Measurements from ENCODE around the gene DPH6. TPM values are rescaled to one million over a fixed set of nuclear protein-coding genes. Genes with fewer than 3 reads are reported as not detected.
"Not testable (repeated sequence)": the region's sequence is repeated elsewhere in the genome, so short reads cannot be mapped to it uniquely, and the experiment has no call there.

The DPH6 gene, protein sequence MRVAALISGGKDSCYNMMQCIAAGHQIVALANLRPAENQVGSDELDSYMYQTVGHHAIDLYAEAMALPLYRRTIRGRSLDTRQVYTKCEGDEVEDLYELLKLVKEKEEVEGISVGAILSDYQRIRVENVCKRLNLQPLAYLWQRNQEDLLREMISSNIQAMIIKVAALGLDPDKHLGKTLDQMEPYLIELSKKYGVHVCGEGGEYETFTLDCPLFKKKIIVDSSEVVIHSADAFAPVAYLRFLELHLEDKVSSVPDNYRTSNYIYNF
- total RNA-seq (10 to 100 TPM; 11.9 to 42.0 (median 17.7) TPM), polyA plus RNA-seq (10 to 100 TPM in 1 of 3 donors, 1 to 10 TPM in 2; 5.0 to 11.5 (median 7.5) TPM)
- long read RNA-seq, donor 1, transcript DPH6-201 (9 exons, 2,099 nt), result major isoform, 7 of 8 reads
- long read RNA-seq, donor 1, partial matches to known transcripts, result 0 of 8 reads
- long read RNA-seq, donor 1, other reads (novel, unspliced or antisense), result 0 of 8 reads
- long read RNA-seq, donor 2, partial matches to known transcripts, result 0 of 4 reads
- long read RNA-seq, donor 2, other reads (novel, unspliced or antisense), result 0 of 4 reads
- long read RNA-seq, donor 3, partial matches to known transcripts, result 0 of 4 reads
- long read RNA-seq, donor 3, other reads (novel, unspliced or antisense), result 0 of 4 reads
- long read RNA-seq, donor 4, transcript DPH6-201 (9 exons, 2,099 nt), result major isoform, 5 of 11 reads
- long read RNA-seq, donor 4, partial matches to known transcripts, result 2 of 11 reads
- long read RNA-seq, donor 4, other reads (novel, unspliced or antisense), result 3 of 11 reads
- long read RNA-seq, donor 5, transcript DPH6-201 (9 exons, 2,099 nt), result major isoform, 6 of 11 reads
- long read RNA-seq, donor 5, partial matches to known transcripts, result 2 of 11 reads
- long read RNA-seq, donor 5, other reads (novel, unspliced or antisense), result 2 of 11 reads
- long read RNA-seq, donor 6, partial matches to known transcripts, result 2 of 12 reads
- long read RNA-seq, donor 6, other reads (novel, unspliced or antisense), result 2 of 12 reads
- long read RNA-seq, donor 7, partial matches to known transcripts, result 0 of 3 reads
- long read RNA-seq, donor 7, other reads (novel, unspliced or antisense), result 0 of 3 reads
- long read RNA-seq, donor 8, partial matches to known transcripts, result 0 of 8 reads
- long read RNA-seq, donor 8, other reads (novel, unspliced or antisense), result 0 of 8 reads
- long read RNA-seq, donor 9, transcript DPH6-201 (9 exons, 2,099 nt), result major isoform, 5 of 7 reads
- long read RNA-seq, donor 9, partial matches to known transcripts, result 0 of 7 reads
- long read RNA-seq, donor 9, other reads (novel, unspliced or antisense), result 0 of 7 reads
- long read RNA-seq, donor 10, partial matches to known transcripts, result 0 of 1 reads
- long read RNA-seq, donor 10, other reads (novel, unspliced or antisense), result 0 of 1 reads

DNA sequence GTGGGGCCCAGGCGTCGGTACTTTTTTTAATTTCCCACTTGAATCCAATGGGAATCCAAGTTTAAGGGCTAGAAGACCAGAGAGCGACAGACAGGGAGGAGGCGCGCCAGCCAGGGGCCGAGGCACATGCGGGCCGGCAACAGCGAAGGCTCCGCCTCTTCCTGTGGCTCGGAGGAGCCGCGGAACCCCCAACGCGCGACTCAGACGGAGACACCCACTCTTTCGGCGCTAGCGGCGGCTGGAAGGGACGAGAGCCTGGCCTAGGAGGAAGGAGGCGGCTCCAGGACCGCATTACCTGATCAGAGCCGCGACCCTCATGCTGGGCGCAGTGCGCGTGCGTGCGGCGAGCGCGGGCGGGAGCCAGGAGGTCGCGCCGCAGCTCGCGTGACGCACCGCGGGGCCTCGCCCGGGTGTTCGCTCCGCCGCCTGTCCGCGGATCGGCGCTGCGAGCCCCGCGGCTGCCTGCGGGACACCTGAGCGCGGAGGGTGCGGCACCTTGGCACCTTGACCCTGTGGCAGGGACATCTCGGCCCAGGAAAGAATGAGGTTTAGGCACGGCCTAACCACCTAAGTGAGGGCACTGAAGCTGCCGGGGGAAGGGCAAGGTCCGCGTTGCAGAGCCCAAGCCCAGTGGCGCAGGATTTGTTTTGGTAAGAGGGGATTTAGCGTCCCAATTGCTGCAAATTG is at the start of gene DPH6:
TSS of gene DPH6 (minus strand) at position 342 of the 687 bp plus-strand sequence. CDS start at position 318, 24 bp downstream.
- Histone ChIP-seq H3K4me1 (replicated peaks in 1 of 2) (peaks cover 9 to 14% of the 10 kb centered on the region in 2 donors), H3K27ac (peak within 1 kb of the TSS; percentile 61 to 99 (median 97)), H3K36me3 (replicated peaks in 1 of 2) (no peaks in the 10 kb centered on the region), H3K27me3 (no peaks in the 10 kb centered on the region), H3K4me3 (peak within 1 kb of the TSS; percentile 21 to 79 (median 58)), H3K9me3 (replicated peaks in 1 of 3) (peaks cover 0 to 2% (median 0%) of the 10 kb centered on the region in 3 donors)
- intact Hi-C loops (cut with DNase I), result no loop called here
- peak; percentile 75 to 79 for TF ChIP-seq POLR2A (IDR thresholded peaks at IDR 0.05)
- TF ChIP-seq, protein P1, sequence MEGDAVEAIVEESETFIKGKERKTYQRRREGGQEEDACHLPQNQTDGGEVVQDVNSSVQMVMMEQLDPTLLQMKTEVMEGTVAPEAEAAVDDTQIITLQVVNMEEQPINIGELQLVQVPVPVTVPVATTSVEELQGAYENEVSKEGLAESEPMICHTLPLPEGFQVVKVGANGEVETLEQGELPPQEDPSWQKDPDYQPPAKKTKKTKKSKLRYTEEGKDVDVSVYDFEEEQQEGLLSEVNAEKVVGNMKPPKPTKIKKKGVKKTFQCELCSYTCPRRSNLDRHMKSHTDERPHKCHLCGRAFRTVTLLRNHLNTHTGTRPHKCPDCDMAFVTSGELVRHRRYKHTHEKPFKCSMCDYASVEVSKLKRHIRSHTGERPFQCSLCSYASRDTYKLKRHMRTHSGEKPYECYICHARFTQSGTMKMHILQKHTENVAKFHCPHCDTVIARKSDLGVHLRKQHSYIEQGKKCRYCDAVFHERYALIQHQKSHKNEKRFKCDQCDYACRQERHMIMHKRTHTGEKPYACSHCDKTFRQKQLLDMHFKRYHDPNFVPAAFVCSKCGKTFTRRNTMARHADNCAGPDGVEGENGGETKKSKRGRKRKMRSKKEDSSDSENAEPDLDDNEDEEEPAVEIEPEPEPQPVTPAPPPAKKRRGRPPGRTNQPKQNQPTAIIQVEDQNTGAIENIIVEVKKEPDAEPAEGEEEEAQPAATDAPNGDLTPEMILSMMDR (IDR thresholded peaks at IDR 0.05), result peak in 1 of 6 experiments; percentile 20
- peak; percentile 82 to 91 (median 85) for DNase-seq
- WGBS, 4 donors, result 0 to 1% (median 0%) methylated on average over 10 to 66 of the region's 66 CpGs

DNA sequence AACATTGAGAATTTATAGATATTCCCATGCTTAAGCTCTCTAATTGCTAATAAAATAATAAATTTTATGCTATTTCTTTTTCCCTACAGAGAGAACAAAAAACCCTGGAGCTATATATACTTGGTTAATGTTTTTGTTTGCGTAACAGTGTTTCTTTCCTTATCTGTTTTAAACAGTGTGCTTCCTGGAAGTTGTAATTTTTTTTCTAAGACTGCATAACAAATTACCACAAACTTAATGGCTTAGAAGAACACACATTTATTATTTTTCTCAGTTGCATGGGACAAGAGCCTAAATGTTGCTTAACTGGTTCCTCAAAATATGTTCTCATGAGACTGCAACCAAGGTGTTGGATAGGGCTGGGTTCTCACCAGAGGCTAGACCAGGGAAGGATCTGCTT is 49.7 kb upstream of the DPH6 start:
- Histone ChIP-seq H3K27ac (no peak overlapping the region), H3K4me1 (replicated peaks in 1 of 2) (no peaks in the 10 kb centered on the region), H3K9me3 (replicated peaks in 1 of 3) (no peaks in the 10 kb centered on the region), H3K4me3 (no peak overlapping the region), H3K36me3 (replicated peaks in 1 of 2) (no peaks in the 10 kb centered on the region), H3K27me3 (no peaks in the 10 kb centered on the region)
- DNase-seq, result no peak
- intact Hi-C loops (cut with DNase I), result no loop called here
- TF ChIP-seq, protein P1 (IDR thresholded peaks at IDR 0.05), result no peak
- TF ChIP-seq POLR2A (IDR thresholded peaks at IDR 0.05), result no peak
- WGBS, 4 donors, result 44 to 90% (median 70%) methylated on average over 1 of the region's 1 CpG

DNA sequence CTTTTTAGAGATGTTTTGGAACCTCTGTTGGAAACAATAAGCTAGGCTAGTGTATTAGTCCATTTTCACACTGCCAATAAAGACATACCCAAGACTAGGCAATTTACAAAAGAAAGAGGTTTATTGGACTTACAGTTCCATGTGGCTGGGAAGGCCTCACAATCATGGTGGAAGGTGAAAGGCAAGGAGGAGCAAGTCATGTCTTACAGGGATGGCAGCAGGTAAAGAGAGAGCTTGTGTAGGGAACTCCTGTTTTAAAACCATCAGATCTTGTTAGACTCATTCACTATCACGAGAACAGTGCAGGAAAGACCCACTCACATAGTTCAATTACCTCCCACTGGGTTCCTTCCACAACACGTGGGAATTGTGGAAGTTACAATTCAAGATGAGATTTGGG is 46.0 kb upstream of the DPH6 start:
- H3K27ac ChIP-seq; intact Hi-C loops (cut with DNase I); H3K4me3 ChIP-seq; H3K9me3 ChIP-seq (replicated peaks in 1 of 3); H3K27me3 ChIP-seq; DNase-seq; H3K36me3 ChIP-seq (replicated peaks in 1 of 2); H3K4me1 ChIP-seq (replicated peaks in 1 of 2): not testable (repeated sequence)
- WGBS, 4 donors, result 73 to 90% (median 81%) methylated on average over 2 of the region's 2 CpGs
